ENCODE results near the gene GCNT1. TPM values are rescaled to one million over a fixed set of nuclear protein-coding genes. Genes with fewer than 3 reads are reported as not detected.

Gene GCNT1
- total and polyA plus RNA-seq, 12 donors: 0.66 to 8.1 (median 1.9) TPM

GRCh38 chr9:76445976-76446375 lies 13.0 kb upstream of the GCNT1 start:
- TF ChIP-seq, protein P1, sequence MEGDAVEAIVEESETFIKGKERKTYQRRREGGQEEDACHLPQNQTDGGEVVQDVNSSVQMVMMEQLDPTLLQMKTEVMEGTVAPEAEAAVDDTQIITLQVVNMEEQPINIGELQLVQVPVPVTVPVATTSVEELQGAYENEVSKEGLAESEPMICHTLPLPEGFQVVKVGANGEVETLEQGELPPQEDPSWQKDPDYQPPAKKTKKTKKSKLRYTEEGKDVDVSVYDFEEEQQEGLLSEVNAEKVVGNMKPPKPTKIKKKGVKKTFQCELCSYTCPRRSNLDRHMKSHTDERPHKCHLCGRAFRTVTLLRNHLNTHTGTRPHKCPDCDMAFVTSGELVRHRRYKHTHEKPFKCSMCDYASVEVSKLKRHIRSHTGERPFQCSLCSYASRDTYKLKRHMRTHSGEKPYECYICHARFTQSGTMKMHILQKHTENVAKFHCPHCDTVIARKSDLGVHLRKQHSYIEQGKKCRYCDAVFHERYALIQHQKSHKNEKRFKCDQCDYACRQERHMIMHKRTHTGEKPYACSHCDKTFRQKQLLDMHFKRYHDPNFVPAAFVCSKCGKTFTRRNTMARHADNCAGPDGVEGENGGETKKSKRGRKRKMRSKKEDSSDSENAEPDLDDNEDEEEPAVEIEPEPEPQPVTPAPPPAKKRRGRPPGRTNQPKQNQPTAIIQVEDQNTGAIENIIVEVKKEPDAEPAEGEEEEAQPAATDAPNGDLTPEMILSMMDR (IDR thresholded peaks at IDR 0.05): no peak
- H3K27ac ChIP-seq: no peak overlapping the region
- H3K9me3 ChIP-seq: no peaks in the 10 kb centered on the region
- H3K36me3 ChIP-seq: no peaks in the 10 kb centered on the region
- no peak for ATAC-seq
- H3K4me3 ChIP-seq: no peak overlapping the region
- peaks cover 0 to 7% (median 0%) of the 10 kb centered on the region in 9 donors for H3K4me1 ChIP-seq
- no peak for DNase-seq
- no peaks in the 10 kb centered on the region for H3K27me3 ChIP-seq
- intact Hi-C loops (cut with DNase I): loop anchor here (2.0 to 5.0 kb wide), 7 partner anchors 211 to 261 kb away; no protein-coding TSS in a partner anchor

DNA sequence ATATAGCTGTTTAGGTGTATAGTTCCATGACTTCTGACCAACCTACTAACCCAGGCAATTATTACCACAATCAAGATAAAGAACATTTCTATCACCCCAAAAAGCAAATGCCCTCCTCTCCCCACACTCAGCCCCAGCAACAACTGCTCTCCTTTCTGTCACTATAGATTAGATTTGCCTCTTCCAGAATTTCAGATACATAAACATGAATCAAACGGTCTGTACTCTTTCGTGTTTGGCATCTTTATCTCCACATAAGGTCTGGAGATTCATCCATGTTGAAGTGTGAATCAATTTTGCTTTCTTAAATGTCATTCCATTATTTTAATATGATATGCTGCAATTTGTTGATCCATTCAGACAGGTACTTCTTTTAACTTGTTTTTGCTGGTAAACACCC lies 10.5 kb upstream of the GCNT1 start:
- no peak for DNase-seq

DNA sequence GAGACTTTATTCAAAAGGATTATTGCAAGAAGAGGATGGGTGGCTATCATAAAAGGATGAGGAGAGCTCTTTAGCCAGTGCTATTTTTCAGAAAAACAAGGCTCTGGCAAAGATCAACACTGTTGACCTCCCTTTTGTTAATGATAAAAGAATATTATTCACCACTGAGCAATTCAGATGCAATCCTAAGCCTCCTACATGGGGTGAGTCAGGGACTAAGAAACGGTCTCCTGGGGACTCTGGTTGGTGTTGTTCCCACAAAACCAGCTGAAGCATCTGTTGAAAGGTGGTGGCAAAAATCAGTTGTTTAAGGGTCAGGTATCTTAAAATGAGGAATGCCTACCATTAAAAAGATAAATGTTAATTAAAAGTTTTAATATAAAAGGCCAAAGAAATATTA lies 7.7 kb upstream of the GCNT1 start:
- peak in 1 of 8 donors; percentile 68 for ATAC-seq
- Histone ChIP-seq H3K4me1 (peaks cover 0 to 8% (median 0%) of the 10 kb centered on the region in 9 donors), H3K36me3 (no peaks in the 10 kb centered on the region), H3K9me3 (no peaks in the 10 kb centered on the region), H3K27me3 (no peaks in the 10 kb centered on the region), H3K4me3 (no peak overlapping the region), H3K27ac (no peak overlapping the region)
- intact Hi-C loops (cut with DNase I): loop anchor here in 2 of 10 donors (2.0 to 10.0 kb wide), 2 partner anchors 84 to 208 kb away; no protein-coding TSS in a partner anchor
- TF ChIP-seq, protein P1 (IDR thresholded peaks at IDR 0.05): no peak
- 63 to 76% methylated on average over 1 of the region's 1 CpG for WGBS, 2 donors
- no peak for DNase-seq

More for the DNA sequence above, 10.5 kb upstream of the GCNT1 start:
- no peaks in the 10 kb centered on the region for H3K27me3 ChIP-seq
- H3K9me3 ChIP-seq: no peaks in the 10 kb centered on the region
- no peak for ATAC-seq
- H3K27ac ChIP-seq: no peak overlapping the region
- 66 to 69% methylated on average over 2 of the region's 2 CpGs for WGBS, 2 donors
- no peaks in the 10 kb centered on the region for H3K36me3 ChIP-seq
- no peak overlapping the region for H3K4me3 ChIP-seq
- TF ChIP-seq, protein P1 (IDR thresholded peaks at IDR 0.05): no peak
- intact Hi-C loops (cut with DNase I): loop anchor here in 6 of 10 donors (2.0 to 5.0 kb wide), 5 partner anchors 209 to 259 kb away; no protein-coding TSS in a partner anchor
- peaks cover 0 to 7% (median 0%) of the 10 kb centered on the region in 9 donors for H3K4me1 ChIP-seq

DNA sequence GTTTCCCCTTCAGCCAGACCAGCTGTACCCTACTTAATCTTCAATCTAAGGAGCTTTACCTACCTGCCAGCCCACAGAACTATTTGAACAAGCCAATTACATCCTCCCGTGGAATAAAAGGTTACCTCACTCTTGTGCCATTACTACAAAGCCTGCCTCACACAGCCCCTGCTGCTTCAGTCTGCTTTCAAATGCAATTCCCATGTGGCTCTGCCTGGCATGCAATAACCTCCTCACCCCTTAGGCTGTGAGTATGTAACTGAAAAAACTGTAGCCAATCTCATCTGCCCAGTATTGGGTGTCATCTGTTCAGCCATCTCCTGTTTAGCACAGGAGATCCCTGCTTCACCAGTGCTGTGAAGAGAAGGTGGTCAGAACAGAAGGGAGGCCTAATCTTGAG lies 6.1 kb upstream of the GCNT1 start:
- Histone ChIP-seq H3K36me3 (no peaks in the 10 kb centered on the region), H3K27me3 (no peaks in the 10 kb centered on the region), H3K4me1 (peaks cover 0 to 8% (median 0%) of the 10 kb centered on the region in 9 donors), H3K27ac (no peak overlapping the region), H3K4me3 (no peak overlapping the region), H3K9me3 (no peaks in the 10 kb centered on the region)
- DNase-seq: no peak
- WGBS, 2 donors: 78 to 86% methylated on average over 1 of the region's 1 CpG
- TF ChIP-seq, protein P1 (IDR thresholded peaks at IDR 0.05): no peak
- ATAC-seq: no peak
- intact Hi-C loops (cut with DNase I): loop anchor here in 1 of 10 donors (10.0 kb wide), 1 partner anchor 82 kb away; no protein-coding TSS in a partner anchor
